HG02973 (cell line): ENCODE results near the gene NAPEPLD.
"Not testable (repeated sequence)": the region's sequence is repeated elsewhere in the genome, so short reads cannot be mapped to it uniquely, and the experiment has no call there.

Experiments
- ATAC-seq: cut with Tn5 transposase; IDR thresholded peaks from one replicate; pipeline ENCODE4 v1.9.1; 2021; ENCODE audit warnings: moderate library complexity; ENCODE audit not compliant: unreplicated experiment

NAPEPLD gene

DNA sequence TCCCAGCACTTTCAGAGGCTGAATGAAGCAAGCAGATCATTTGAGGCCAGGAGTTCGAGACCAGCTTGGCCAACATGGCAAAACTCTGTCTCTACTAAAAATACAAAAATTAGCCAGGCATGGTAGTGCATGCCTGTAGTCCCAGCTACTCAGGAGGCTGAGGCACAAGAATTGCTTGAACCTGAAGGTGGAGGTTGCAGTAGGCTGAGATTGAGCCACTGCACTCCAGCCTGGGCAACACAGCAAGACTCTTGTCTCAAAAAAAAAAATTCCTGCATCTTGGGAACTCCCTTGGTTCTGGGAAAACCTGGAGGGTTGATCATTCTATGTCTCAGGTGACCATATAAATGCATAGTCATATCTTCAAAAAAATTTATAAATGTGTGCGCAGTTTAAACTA is 4.1 kb downstream of the NAPEPLD start:
- ATAC-seq, result not testable (repeated sequence)

- no peak for ATAC-seq
These were observed 5.0 kb downstream of the NAPEPLD start for GRCh38 chr7:103143868-103144267.

GRCh38 chr7:103142494-103142893 is 6.4 kb downstream of the NAPEPLD start:
- ATAC-seq, result no peak

DNA sequence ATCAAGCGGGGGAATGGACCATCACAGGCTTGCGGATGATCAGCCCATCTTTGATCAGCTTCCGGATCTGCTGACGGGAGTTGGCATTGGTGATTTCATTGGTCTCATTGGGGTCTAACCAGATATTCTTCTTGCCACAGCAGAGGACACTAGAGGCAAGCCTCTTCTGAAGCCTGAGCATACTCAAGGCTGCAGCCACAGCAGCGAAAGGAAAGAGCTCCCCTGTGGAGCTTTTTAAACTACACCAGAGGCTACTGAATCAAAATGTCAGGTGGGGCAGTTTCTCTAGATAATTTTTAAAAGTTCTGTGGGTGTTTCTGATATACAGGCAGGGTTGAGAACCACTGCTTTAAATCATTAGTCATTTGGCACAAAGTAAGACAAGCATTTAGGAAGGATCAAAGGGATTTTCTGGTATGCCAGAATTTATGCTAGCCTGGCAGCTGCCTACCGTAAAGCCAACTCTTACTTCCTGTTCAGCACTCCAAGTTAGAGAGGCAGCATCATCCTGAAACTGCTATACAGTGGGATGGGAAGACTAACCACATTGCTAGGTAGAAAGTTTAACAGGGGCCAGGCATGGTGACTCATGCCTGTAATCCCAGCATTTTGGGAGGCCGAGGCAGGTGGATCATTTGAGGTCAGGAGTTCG is 7.0 kb downstream of the NAPEPLD start:
- ATAC-seq, result no peak

DNA sequence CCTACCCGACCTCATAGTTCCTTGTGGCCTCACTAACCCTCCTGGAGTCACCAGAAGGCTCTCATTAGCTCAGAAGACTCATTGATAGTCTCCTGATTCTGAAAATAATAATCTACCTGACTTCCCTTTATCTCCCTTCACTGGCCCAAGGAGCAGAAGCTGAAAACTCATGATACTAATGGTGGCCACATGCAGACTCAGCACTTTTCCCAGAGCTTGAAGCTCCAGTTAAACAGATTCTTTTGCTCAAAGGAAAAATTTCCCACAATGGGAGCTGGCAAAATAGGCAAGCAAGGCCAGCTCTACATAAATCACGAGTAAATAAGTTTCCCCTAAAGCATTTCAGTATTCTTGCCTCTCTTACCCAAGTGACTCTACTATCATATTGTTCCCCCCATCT is 8.2 kb downstream of the NAPEPLD start:
- ATAC-seq, result no peak

GRCh38 chr7:103140061-103140460 is 8.8 kb downstream of the NAPEPLD start:
- ATAC-seq, result no peak

DNA sequence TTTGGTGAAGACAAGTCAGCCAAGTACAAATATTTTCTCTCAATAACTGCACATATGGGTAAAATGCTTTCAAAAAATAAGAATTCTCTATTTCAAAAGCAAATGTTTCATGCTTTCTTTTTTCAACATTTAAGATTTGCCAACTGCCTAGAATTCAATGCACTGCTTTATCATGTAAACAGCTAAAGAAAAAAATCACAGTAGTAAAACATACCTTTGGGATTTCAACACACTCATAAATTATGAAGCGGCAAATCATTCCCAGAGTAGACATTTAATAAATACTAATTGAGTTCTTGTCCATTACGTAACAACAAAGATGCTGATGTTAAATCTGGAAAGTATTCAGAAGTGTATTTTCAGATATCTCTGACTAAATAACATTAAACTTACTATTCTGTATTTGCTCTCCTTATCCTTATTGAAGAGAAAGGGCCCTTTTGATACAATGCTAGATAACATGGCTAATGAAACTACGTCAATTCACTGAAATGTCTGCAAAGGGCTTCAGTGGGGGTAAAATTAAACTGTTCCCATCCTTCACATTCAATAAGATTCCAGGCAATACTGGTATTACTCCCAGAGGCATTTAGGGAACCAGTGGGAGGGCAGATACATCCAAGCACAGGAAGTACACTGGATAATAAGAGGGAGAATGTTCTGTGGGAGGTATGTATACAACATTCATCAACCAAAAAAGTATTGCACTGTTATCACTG is 13.9 kb downstream of the NAPEPLD start:
- no peak for ATAC-seq

DNA sequence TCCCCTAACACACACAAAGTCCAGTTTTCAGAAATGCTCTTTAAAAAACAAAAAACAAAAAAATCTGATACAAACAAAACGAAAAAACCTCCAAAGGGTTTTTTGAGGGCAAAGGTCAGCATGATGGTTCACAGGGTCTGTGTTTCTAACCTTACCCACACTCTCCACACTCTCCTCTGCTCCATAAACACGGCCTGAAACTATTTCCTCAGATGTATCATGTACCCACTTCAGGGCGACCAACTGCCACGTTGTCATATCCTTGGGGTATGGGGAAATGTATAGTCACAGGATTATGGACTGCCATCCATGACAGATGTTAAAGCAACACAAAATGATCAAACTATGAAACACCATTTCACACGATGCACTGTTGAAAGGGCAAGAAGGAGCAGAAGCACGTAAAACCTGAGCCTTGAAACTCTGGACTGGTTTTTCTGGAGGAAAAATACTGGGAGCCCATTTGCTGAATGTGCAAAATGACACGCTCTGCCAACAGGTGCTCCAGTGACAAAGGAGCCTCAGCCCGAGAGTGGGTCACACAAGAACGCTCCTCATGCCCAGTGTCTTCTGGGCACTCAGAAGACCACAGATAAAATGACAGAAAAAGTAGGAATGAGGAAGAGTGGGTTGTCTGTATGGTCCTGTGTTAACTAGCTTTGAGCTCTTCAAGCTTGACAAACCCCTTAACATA is 15.8 kb downstream of the NAPEPLD start:
- no peak for ATAC-seq

DNA sequence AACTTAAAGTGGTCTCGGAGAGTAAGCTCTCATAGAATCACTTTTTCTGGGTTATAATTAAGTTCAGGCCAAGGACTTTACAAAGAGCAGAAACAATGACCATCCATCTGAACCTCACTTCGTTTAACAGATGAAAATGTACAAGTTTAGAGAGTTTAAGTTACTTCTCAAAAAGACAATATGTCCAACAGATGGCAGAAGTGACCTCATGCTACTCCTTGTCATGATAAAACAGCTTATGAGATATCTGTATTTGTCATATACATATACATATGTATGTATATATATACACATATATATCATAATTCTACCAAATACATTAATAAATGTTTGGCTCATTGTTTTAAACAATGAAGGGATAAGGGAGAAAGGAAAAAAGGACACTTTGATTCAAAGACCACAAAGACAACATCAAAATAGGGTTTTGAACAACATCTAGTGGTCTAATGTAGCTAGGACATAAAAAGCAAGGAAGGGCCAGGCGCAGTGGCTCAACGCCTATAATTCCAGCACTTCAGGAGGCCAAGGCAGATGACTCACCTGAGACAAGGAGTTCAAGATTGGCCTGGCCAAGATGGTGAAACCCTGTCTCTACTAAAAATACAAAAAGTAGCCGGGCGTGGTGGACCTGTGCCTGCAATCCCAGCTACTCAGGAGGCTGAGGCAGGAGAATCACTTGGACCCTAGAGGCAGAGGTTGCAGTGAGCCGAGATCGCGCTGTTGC is 17.8 kb downstream of the NAPEPLD start:
- no peak for ATAC-seq

DNA sequence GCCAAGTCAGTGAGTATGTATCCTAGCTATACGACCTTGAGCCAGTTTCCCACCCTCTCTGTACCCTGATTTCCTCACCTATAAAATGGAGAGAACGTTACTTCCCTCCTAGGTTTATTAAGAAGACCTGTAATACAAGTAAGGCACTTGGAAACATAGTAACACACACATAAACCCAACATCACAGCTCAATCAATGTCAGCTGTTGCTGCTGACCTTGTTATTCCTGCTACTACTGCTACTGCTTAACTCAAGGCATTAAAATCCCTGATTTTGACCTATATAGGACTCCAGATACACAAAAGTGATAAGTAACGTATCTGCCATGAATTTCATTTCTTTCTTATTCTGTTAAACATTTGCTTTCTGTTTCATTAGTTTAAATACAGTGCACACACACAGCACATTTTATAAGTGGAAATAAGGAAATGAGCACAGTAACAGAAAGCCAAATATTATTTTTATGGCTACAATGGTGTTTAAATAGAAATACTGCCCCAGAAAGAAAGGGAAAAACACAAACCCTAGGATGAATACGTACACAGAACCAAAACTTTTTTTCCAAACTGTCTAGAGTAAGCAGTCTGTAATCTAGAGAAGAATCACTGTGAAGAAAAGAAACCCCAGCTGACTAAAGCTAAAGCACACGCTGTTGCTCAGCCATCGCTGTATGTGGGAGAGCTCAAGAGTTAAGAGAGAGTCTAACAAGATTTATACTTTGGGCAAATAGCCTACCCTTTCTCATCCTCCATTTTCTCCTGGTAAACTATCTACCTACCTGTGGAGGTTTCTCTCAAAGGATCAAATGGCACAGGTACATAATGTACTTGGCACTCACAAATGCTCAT is 19.0 kb downstream of the NAPEPLD start:
- no peak for ATAC-seq

- no peak for ATAC-seq
These were observed 21.9 kb downstream of the NAPEPLD start for GRCh38 chr7:103127006-103127405.

DNA sequence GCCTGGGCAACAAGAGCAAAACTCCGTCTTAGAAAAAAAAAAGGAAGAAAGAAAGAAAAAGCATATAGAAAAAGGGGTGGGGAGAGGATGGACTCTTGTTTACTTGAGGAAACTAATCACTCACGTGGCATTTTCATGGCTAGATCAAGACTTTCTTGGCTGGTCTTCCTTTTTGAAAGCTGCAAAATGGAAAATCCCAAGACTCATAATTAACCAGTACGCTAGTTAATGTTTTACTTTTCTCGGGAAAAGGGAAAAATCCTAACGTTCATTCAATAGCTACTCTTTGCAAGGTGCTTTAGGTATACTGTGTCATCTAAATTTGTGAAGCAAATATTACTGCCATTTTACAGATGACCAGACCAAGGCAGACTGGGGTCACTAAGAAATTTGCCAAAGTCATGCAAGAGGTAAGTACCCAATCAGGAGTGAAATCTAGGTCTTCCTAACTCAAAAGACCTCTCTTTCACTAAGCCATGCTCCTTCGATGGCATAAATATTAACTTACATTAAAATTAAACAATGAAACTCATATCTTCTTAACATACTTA is 24.4 kb downstream of the NAPEPLD start:
- ATAC-seq, result no peak

DNA sequence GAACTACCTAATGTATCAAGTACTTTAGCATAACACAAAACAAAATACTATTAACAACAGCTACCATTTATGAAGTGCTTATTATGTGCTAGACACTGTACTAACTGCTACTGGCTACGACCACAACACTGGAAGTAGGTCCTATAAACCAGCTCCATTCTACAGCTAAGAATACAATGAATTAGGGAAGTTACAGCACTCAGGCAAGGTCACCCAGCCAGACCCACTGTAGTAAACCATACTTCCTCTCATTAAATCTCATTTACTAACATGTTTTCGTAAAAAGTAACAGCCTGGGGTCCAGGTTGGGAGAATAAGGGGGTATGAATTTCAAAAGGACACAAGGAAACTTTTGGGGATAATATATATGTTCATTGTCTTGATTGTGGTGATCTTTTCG is 25.4 kb downstream of the NAPEPLD start:
- ATAC-seq, result no peak

GRCh38 chr7:103121641-103122040 is 27.3 kb downstream of the NAPEPLD start:
- no peak for ATAC-seq

GRCh38 chr7:103120362-103120761 is 28.5 kb downstream of the NAPEPLD start:
- no peak for ATAC-seq

- no peak for ATAC-seq
These were observed 29.1 kb downstream of the NAPEPLD start for GRCh38 chr7:103119791-103120291.

- ATAC-seq, result no peak
These were observed 31.4 kb downstream of the NAPEPLD start for GRCh38 chr7:103117465-103117864.

DNA sequence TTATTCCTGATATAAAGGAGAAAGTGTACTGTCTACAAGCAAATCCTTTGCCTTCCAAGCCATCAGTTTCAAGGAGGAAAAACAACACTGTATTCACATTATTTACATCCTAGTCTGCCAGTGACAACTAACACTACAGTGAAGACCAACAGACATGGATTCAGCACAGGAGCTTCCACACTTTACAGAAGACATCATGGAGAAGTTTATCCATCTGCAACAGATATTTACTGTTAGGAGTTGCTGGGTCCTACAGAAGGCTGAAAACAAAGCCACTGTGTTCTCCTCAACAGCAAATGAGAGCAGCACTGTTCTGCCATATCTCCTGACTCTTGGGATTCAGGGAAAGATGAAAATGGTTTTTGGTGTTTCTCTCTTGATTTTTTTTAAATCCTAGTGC is 31.9 kb downstream of the NAPEPLD start:
- no peak for ATAC-seq

GRCh38 chr7:103116511-103116910 is 32.4 kb downstream of the NAPEPLD start:
- ATAC-seq, result no peak

- ATAC-seq, result no peak
These were observed 33.1 kb downstream of the NAPEPLD start for GRCh38 chr7:103115771-103116170.
